ENCODE data around the gene TMEM154. TPM values are rescaled to one million over a fixed set of nuclear protein-coding genes. Genes with fewer than 3 reads are reported as not detected.

Gene TMEM154
- polyA plus RNA-seq, 1 donor from 2014 or later: not detected

DNA sequence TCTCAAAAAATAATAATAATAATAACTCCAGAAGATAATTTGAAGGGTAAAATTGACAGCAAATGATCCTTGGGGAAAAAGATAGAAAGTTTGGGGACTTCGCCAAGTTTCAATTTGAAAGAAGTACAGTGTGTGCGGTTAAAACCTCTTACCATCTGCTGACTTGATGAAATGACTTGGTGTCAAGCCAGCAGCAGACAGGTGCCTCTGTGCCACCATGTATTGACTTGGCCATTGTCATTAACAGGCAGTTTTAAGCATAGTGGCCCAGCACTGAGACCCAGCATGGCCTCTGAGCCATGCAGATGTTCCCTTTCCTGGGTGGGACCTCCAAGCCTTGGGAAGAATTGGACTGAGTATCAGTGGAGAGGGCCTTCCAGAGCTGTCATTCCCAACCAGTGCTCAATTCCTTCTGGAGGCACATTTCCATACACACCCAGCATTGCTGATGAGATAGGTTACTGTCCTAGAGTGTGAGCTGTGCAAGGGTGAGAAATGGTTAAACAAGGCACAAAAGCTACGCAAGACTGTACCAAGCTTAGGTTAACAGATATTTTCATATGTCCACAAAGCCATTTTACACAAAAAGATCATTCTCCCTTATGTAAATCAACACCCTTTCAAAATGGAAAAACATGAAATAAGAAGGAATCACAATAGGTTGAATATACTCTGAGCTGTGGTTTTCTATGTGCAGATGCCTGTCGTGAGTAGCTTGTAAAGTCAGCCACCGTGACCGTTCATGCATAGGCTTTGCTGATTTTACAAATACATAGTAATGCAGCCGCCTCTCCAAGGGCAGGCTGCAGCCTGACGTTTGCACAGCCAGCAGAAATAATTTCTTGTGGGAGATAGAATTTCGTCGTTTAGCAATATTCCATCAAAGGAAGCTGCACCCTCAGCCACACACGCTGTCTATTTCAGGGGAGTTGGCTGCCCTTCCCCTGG lies 84.5 kb downstream of the TMEM154 start:
- no peaks in the 10 kb centered on the region for H3K27me3 ChIP-seq (ENCODE audit: insufficient read depth, low read depth, low read length)
- H3K27ac ChIP-seq (ENCODE audit: low read length): peak overlapping the region; percentile 53
- no peaks in the 10 kb centered on the region for H4K20me1 ChIP-seq (ENCODE audit: insufficient read depth)
- no peaks in the 10 kb centered on the region for H3F3A ChIP-seq (ENCODE audit: insufficient read depth, low read length, poor library complexity, severe bottlenecking)
- H3K79me2 ChIP-seq (replicated peaks; ENCODE audit: insufficient read depth, low read length): no peaks in the 10 kb centered on the region
- TF ChIP-seq TAF1 (IDR thresholded peaks at IDR 0.05; ENCODE audit: low read depth) (no peak), EP300 (conservative IDR thresholded peaks at IDR 0.05; ENCODE audit: poor library complexity, severe bottlenecking) (no peak), POLR2AphosphoS5 (IDR thresholded peaks at IDR 0.05) (peak; percentile 29), SMC3 (conservative IDR thresholded peaks at IDR 0.05; ENCODE audit: poor library complexity) (no peak), EZH2 (IDR thresholded peaks at IDR 0.05; ENCODE audit: borderline replicate concordance, insufficient read depth, low read length, poor library complexity, severe bottlenecking) (no peak)
- TF ChIP-seq, protein P1, sequence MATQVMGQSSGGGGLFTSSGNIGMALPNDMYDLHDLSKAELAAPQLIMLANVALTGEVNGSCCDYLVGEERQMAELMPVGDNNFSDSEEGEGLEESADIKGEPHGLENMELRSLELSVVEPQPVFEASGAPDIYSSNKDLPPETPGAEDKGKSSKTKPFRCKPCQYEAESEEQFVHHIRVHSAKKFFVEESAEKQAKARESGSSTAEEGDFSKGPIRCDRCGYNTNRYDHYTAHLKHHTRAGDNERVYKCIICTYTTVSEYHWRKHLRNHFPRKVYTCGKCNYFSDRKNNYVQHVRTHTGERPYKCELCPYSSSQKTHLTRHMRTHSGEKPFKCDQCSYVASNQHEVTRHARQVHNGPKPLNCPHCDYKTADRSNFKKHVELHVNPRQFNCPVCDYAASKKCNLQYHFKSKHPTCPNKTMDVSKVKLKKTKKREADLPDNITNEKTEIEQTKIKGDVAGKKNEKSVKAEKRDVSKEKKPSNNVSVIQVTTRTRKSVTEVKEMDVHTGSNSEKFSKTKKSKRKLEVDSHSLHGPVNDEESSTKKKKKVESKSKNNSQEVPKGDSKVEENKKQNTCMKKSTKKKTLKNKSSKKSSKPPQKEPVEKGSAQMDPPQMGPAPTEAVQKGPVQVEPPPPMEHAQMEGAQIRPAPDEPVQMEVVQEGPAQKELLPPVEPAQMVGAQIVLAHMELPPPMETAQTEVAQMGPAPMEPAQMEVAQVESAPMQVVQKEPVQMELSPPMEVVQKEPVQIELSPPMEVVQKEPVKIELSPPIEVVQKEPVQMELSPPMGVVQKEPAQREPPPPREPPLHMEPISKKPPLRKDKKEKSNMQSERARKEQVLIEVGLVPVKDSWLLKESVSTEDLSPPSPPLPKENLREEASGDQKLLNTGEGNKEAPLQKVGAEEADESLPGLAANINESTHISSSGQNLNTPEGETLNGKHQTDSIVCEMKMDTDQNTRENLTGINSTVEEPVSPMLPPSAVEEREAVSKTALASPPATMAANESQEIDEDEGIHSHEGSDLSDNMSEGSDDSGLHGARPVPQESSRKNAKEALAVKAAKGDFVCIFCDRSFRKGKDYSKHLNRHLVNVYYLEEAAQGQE (IDR thresholded peaks at IDR 0.05; ENCODE audit: borderline replicate concordance): no peak
- peak overlapping the region; percentile 40 for H3K9ac ChIP-seq (ENCODE audit: low read length)
- H3K4me2 ChIP-seq (ENCODE audit: low read length): peak overlapping the region; percentile 15
- peak overlapping the region; percentile 26 for H3K4me3 ChIP-seq (ENCODE audit: low read length)
- H2AFZ ChIP-seq (ENCODE audit: low read depth, low read length): peak overlapping the region; percentile 24
- no peaks in the 10 kb centered on the region for H3K36me3 ChIP-seq (ENCODE audit: insufficient read depth, low read length)
- no peaks in the 10 kb centered on the region for H3K9me2 ChIP-seq (ENCODE audit: insufficient read depth, low read length)
- H3K9me3 ChIP-seq (ENCODE audit: low read length): no peaks in the 10 kb centered on the region

- TF ChIP-seq RAD21 (conservative IDR thresholded peaks at IDR 0.05) (no peak), TAF1 (IDR thresholded peaks at IDR 0.05; ENCODE audit: low read depth) (no peak), EZH2 (IDR thresholded peaks at IDR 0.05; ENCODE audit: borderline replicate concordance, insufficient read depth, low read length, poor library complexity, severe bottlenecking) (no peak), POLR2AphosphoS5 (IDR thresholded peaks at IDR 0.05) (no peak), EP300 (conservative IDR thresholded peaks at IDR 0.05; ENCODE audit: poor library complexity, severe bottlenecking) (no peak), CTCF (IDR thresholded peaks at IDR 0.05; ENCODE audit: poor library complexity, severe bottlenecking) (no peak), SMC3 (conservative IDR thresholded peaks at IDR 0.05; ENCODE audit: poor library complexity) (no peak), MXI1 (conservative IDR thresholded peaks at IDR 0.05; ENCODE audit: poor library complexity, severe bottlenecking) (no peak)
- TF ChIP-seq, protein P1 (IDR thresholded peaks at IDR 0.05; ENCODE audit: borderline replicate concordance): no peak
Observed at GRCh38 chr4:152594057-152594456, 85.7 kb downstream of the TMEM154 start.

More at GRCh38 chr4:152594057-152594456, 85.7 kb downstream of the TMEM154 start:
- Histone ChIP-seq H3K4me3 (ENCODE audit: low read length) (no peak overlapping the region), H3K27me3 (ENCODE audit: insufficient read depth, low read depth, low read length) (no peaks in the 10 kb centered on the region), H3K9ac (ENCODE audit: low read length) (no peak overlapping the region), H3K36me3 (ENCODE audit: insufficient read depth, low read length) (no peaks in the 10 kb centered on the region), H4K20me1 (ENCODE audit: insufficient read depth) (no peaks in the 10 kb centered on the region), H3K27ac (ENCODE audit: low read length) (no peak overlapping the region), H3K9me3 (ENCODE audit: low read length) (no peaks in the 10 kb centered on the region), H3K79me2 (replicated peaks; ENCODE audit: insufficient read depth, low read length) (no peaks in the 10 kb centered on the region), H3K9me2 (ENCODE audit: insufficient read depth, low read length) (no peaks in the 10 kb centered on the region), H3K4me2 (ENCODE audit: low read length) (no peak overlapping the region), H3F3A (ENCODE audit: insufficient read depth, low read length, poor library complexity, severe bottlenecking) (no peaks in the 10 kb centered on the region), H2AFZ (ENCODE audit: low read depth, low read length) (no peak overlapping the region)
